Middle frontal gyrus (tissue), 1 donor: Measurements from ENCODE around the gene SEC24D.

Experiments
- DNase-seq: peaks from one replicate; pipeline ENCODE4 v3.0.0-alpha.2; 2015; ENCODE audit warnings: low spot score; ENCODE audit errors: extremely low spot score

Gene SEC24D

GRCh38 chr4:118753685-118754084, 82.2 kb downstream of the SEC24D start:
- no peak for DNase-seq

GRCh38 chr4:118753096-118753495, 82.8 kb downstream of the SEC24D start:
- no peak for DNase-seq

- DNase-seq: no peak
Measured at GRCh38 chr4:118752551-118752950, 83.4 kb downstream of the SEC24D start.

GRCh38 chr4:118751629-118752323, 84.2 kb downstream of the SEC24D start:
- no peak for DNase-seq

- DNase-seq: no peak
Measured at GRCh38 chr4:118749347-118749988, 86.5 kb downstream of the SEC24D start.

GRCh38 chr4:118746251-118746919, 89.5 kb downstream of the SEC24D start:
- DNase-seq: no peak

GRCh38 chr4:118745357-118745756, 90.6 kb downstream of the SEC24D start:
- no peak for DNase-seq

GRCh38 chr4:118743867-118744266, 92.1 kb downstream of the SEC24D start:
- no peak for DNase-seq

- no peak for DNase-seq
Measured at GRCh38 chr4:118742050-118742449, 93.9 kb downstream of the SEC24D start.

GRCh38 chr4:118741301-118741855, 94.5 kb downstream of the SEC24D start:
- no peak for DNase-seq

- DNase-seq: no peak
Measured at GRCh38 chr4:118740869-118741268, 95.1 kb downstream of the SEC24D start.

GRCh38 chr4:118739022-118739713, 96.8 kb downstream of the SEC24D start:
- no peak for DNase-seq

GRCh38 chr4:118738090-118738489, 97.8 kb downstream of the SEC24D start:
- DNase-seq: no peak

- no peak for DNase-seq
Measured at GRCh38 chr4:118736900-118737299, 99.0 kb downstream of the SEC24D start.

- no peak for DNase-seq
Measured at GRCh38 chr4:118734491-118735205, 101.3 kb downstream of the SEC24D start.

GRCh38 chr4:118732591-118733330, 103.2 kb downstream of the SEC24D start:
- no peak for DNase-seq

- no peak for DNase-seq
Measured at GRCh38 chr4:118730683-118731082, 105.2 kb downstream of the SEC24D start.

- no peak for DNase-seq
Measured at GRCh38 chr4:118729287-118730286, 106.3 kb downstream of the SEC24D start.

GRCh38 chr4:118727360-118727759, 108.6 kb downstream of the SEC24D start:
- no peak for DNase-seq
